Measurements from ENCODE around the gene CSNK2A2.

DNA sequence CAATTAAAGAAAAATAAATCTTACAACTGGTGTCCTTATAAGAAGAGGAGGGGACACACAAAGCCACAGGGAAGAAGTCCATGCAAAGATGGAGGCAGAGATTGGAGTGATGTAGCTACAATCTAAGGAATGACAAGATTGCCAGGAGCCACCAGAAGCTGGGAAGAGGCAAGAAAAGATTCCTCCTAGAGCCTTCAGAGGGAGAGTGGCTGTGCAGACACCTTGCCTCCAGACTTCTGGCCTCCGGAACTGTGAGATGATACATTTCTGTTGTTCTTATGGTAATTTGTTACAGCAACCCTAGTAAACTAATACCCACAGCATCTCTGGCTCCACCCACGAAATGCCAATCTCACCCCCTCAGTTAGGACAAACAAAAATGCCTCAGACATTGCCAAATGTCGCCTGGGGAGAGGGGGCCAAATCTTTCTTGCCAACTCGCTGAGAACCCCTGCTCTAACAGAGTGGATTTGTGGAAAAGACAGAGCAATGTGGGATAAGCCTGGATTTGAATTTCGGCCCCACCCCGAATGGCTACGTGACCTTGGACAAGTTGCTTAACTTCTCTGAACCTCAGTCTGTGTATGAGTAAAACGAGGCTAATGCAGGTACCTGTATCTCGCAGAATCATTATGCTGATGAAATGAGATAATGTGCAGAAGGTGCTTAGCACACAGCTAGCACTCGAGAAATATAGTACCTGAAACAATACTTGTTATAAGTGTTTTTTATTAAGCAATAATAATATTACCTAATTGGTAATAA lies 37.1 kb upstream of the CSNK2A2 start:
- TF ChIP-seq POLR2A (IDR thresholded peaks at IDR 0.05; ENCODE audit: extremely low read depth, insufficient read length) (no peak), MYC (IDR thresholded peaks at IDR 0.05; ENCODE audit: low read depth, low read length) (no peak)
- TF ChIP-seq, protein P1, sequence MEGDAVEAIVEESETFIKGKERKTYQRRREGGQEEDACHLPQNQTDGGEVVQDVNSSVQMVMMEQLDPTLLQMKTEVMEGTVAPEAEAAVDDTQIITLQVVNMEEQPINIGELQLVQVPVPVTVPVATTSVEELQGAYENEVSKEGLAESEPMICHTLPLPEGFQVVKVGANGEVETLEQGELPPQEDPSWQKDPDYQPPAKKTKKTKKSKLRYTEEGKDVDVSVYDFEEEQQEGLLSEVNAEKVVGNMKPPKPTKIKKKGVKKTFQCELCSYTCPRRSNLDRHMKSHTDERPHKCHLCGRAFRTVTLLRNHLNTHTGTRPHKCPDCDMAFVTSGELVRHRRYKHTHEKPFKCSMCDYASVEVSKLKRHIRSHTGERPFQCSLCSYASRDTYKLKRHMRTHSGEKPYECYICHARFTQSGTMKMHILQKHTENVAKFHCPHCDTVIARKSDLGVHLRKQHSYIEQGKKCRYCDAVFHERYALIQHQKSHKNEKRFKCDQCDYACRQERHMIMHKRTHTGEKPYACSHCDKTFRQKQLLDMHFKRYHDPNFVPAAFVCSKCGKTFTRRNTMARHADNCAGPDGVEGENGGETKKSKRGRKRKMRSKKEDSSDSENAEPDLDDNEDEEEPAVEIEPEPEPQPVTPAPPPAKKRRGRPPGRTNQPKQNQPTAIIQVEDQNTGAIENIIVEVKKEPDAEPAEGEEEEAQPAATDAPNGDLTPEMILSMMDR (IDR thresholded peaks at IDR 0.05; ENCODE audit: low read depth, low read length), result no peak
- TF ChIP-seq, protein P2, sequence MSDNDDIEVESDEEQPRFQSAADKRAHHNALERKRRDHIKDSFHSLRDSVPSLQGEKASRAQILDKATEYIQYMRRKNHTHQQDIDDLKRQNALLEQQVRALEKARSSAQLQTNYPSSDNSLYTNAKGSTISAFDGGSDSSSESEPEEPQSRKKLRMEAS (IDR thresholded peaks at IDR 0.05; ENCODE audit: low read depth, low read length), result no peak

All from NB4 (cell line).